ENCODE results near the gene PIP5K1C.

Gene PIP5K1C

GRCh38 chr19:3608079-3608641, 92.1 kb downstream of the PIP5K1C start:
- DNase-seq = no peak

- DNase-seq = no peak
Observed at GRCh38 chr19:3607303-3608078, 92.8 kb downstream of the PIP5K1C start.

GRCh38 chr19:3606690-3607289, 93.5 kb downstream of the PIP5K1C start, which contains the start of gene TBXA2R:
Gene TBXA2R, minus strand, starts transcription at chr19:3606875. Its CDS starts 6,241 bp downstream, at chr19:3600634.
- DNase-seq = peak; percentile 83 to 84

DNA sequence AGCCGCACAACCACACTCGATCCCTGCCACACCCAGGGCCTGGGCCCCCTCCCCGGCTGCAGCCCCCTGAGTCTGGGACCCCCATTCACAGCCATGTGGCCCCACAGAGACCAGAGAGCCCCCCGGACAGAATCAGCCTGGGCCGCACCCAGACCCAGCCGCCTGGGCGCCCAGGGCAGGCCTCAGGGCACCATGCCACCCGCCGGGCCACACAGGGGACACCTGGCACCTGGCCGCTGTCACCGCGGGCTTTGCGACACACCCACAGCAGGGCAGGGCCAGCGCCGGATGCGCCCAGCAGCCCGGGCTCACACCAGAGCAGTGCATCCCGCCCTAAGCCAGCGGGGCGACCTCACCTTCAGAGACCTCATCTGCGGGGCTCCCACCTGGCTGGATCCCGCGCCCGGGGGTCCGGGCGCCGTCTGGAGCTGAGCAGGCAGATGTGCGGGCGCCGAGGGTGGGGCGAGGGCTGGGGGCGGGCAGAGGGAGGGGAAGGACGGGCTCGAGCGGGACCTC, 94.0 kb downstream of the PIP5K1C start:
- DNase-seq = peak; percentile 48 to 49

DNA sequence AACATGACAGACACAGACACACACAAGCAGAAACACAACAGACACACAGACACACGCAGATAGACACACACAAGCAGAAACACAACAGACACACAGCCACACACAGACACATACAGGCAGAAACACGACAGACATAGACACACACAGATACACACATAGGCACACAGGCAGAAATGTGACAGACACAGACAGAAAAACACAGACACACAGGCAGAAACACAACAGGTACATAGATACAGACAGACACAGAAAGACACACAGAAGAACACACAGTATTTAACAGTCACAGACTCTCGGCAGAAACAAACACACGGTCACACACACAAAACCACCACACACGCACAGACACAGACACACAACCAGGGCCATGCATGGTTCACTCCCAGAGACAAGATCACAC, 94.5 kb downstream of the PIP5K1C start:
- DNase-seq = no peak

GRCh38 chr19:3605361-3605760, 94.9 kb downstream of the PIP5K1C start:
- no peak for DNase-seq

- DNase-seq = peak; percentile 46 to 53
Observed at GRCh38 chr19:3604987-3605343, 95.3 kb downstream of the PIP5K1C start.

DNA sequence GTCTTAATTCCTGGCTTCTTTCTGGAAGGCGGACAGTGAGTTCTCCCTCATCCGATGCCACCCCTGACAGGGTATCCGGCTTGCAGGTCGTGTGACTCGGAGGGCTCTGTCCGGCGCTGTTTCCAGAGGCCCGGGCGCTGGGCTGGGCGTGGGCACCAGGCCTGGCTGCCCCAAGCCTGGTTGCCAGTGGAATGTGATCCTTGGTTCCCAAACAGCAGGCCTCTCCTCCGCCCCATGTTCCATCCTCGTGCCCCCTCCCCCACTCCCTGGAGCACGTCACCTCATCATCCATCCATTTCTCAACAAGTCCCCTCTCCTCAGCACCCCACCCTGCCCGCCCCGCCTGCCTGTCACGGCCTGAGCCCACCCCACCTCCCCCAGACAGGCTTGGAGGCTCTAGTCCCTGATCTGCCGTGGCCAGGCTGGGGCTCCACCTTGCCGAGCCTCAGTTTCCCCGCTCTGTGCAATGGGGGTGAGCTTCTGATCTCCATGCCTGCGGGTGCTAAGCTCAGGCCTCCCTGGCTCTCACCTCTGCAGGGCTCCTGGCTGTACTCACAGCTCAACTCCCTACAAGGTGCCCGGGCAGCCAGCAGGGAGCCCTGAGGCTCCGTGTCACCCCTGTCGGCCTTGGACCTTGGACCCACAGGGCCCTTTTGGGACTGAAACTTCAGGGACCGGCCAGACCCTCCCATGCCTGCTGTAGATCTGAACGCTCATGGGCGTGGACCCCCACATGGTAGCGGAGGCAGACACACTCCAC, 95.9 kb downstream of the PIP5K1C start:
- DNase-seq = no peak

GRCh38 chr19:3603121-3603811, 97.0 kb downstream of the PIP5K1C start:
- no peak for DNase-seq

DNA sequence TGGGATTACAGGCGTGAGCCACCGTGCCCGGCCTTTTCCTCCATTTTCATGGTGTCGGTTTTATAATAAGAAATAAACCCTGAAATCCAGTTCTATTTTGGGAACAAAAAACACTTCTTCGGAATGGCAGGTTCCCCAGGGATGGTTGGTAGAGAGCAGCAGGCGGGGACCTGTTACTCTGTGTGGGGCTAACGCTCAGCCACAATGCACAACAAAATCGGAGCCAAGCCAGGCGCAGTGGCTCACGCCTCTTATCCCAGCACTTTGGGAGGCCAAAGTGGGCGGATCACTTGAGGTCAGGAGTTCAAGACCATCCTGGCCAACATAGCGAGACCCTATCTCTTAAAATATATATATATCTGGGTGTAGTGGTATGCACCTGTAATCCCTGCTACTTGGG, 99.2 kb downstream of the PIP5K1C start:
- no peak for DNase-seq

GRCh38 chr19:3599776-3600187, 100.5 kb downstream of the PIP5K1C start:
- no peak for DNase-seq

DNA sequence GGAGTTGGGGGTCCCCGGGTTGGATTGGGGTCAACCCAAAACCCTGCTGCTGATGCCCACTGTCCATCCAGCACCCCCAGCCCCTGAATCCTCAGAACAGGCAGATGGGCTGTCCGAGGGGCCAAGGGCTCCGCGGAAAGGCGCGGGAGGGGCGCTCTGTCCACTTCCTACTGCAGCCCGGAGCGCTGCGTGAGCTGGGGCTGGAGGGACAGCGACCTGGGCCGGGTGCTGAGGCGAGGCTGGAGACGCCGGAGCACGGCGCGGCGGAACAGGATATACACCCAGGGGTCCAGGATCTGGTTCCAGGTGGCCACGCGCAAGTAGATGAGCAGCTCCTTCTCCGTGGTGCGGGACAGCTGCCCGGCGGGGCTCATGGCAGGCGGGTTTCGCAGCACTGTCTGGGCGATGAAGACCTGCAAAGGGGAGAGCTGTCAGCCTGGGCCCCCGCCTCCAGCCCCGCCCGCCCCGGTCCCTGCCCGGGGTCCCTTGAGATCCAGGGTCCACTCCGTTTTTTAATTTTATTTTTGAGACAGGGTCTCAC, 104.7 kb downstream of the PIP5K1C start:
- DNase-seq = no peak

- DNase-seq = no peak
Observed at GRCh38 chr19:3593156-3593555, 107.1 kb downstream of the PIP5K1C start.

DNA sequence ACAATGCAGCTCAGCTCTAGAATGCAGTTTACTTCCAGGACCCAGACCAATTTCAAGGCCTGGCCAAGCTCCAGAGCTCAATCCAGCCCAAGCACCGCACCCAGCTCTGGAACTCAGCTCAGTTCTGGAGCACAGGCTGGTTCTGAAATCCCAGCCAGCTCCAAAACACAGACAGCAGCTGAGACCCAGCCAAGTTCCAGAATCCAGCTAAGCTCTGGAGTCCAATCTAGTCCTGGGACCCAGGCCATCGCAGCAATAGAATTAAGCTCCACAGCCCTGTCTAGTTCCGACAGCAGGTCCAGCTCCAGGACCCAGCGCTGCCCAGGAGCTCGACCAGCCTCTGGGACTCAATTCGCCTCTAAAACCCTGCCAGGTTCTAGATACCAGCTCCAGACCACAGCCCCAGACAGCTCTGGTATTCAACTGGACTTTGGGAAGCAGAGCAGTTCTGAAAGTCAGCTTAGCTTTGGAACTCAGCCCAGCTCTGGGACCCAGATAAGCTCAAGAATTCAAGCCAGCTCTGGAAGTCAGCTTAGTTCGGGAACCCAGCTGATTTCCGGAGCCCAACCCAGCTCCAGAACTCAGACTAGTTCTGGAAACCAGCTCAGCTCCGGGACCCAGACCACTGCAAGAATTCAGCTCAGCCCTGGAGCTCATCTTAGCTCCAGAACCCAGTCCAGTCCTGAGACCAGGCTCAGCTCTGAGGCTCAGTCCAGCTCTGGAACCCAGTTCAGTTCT, 108.2 kb downstream of the PIP5K1C start:
- no peak for DNase-seq

DNA sequence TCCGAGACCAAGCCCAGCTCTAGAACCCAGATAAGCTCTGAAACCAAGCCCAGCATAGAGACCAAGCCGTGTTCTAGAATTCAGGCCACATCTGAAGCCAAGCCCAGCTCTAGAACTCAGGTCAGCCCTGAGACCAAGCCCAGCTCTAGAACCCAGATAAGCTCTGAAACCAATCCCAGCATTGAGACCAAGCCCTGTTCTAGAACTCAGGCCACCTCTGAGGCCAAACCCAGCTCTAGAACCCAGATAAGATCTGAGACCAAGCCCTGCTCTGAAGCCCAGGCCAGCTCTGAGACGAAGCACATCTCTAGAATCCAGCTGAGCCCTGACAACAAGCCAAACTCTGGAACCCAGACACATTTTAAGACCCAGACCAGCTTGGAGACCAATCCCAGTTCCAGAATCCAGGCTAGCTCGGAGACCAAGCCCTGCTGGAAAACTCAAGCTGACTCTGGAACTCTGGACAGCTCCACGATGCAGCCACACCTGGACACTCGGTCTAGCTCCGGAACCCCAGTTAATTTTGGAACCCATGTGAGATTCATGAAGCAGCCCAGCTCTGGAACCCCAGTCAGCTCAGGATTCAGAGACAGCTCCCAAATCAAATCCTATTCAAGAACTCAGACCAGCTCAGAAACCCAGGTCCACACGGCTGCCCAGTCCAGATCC, 109.1 kb downstream of the PIP5K1C start:
- DNase-seq = no peak

GRCh38 chr19:3589949-3590348, 110.3 kb downstream of the PIP5K1C start:
- DNase-seq = no peak

DNA sequence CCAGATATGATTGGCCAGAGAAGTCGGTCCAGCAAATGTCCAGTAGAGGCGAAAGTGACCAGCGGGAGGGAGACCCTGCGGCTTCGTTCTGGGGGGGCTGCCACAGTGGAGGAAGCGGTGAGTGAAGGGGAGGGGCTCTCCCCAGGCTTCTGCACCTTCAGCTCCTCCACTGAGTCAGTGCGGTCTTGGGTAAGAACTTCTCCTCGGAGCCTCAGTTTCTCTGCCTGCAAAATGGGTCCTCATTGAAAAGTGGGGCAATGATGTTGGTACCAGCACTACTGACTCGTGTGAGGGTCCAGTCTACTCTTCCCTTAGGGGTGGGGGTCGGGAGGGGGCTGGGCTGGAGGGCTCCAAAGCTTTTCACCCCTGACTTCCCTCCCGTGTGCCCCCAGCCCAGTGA, 110.8 kb downstream of the PIP5K1C start:
- DNase-seq = no peak

DNA sequence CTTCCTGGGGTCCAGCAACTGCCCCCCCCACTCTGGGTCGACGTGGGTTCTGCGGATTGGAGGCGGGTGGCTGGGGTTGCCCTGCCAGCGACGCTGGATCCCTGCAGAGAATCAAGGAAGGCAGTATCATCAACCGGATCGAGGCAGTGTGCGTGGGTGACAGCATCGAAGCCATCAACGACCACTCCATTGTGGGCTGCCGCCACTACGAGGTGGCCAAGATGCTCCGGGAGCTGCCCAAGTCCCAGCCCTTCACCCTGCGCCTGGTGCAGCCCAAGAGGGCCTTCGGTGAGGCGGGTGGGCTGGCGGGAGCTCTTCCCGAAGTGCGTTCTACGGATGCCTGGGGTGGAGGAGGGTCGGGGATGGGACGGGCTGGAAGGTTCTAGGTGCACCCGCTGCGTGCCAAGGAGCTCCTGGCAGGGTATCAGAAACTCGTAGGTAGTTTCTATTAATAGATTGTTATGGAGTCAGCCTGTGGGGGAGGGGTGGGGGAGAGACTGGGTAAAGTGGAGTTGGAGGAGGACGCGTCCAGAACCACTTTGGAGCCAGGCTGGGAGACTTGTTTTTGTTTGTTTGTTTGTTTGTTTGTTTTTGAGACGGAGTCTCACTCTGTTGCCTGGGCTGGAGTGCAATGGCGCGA, 113.4 kb downstream of the PIP5K1C start:
- DNase-seq = no peak

DNA sequence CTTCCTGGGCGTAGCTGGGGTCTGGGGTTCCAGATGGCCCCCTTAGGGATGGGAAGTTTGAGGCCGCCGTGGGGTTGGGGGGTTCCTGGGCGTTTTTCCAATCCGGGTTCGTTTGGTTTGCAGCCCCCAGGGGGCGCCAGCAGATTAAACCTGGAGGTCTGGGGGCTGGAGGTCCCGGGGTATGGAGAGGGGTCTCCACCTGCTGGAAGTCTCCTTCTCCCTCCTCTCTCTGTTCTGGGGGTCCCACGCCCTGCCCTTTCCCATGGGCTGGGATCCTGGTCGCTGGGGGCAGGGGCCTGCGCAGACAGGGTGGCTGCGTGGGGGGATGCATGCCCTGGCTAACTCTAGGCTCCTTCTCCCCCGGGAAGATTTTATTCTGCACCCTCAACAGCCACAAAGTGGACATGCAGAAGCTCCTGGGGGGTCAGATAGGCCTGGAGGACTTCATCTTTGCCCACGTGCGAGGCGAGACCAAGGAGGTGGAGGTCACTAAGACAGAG, 114.1 kb downstream of the PIP5K1C start:
- DNase-seq = peak; percentile 60 to 61

All from activated T-cell treated with anti-CD3 and anti-CD28 coated beads, Interleukin-2, amount 50 U/mL, for 48 hours (primary cell).